CD4-positive, alpha-beta T cell treated with Interleukin-21 for 1 hour (primary cell): Measurements from ENCODE around the gene SLC2A13.
"Not testable (repeated sequence)": the region's sequence is repeated elsewhere in the genome, so short reads cannot be mapped to it uniquely, and the experiment has no call there.

Experiments
- DNase-seq: peaks from one replicate; pipeline ENCODE4 v3.0.0-alpha.2; 2020

Gene SLC2A13

DNA sequence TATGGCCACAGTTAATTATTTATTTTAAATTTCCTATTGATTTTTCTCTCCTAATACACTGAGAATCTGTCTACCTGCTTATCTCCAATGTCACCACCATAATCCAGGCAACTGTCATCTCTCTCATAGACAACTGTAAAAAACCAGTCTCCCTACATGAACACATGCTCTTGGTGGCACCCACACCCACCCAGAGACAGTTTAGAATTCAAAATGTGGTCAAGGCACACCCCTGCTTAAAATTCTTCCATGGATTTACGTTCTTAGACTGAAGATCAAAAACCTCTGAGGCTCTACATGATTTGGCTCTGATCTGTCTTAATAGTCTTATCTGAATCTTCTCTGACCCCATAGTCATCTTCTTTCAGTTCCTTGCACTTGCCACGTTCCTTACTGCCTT, 245.2 kb downstream of the SLC2A13 start:
- no peak for DNase-seq

DNA sequence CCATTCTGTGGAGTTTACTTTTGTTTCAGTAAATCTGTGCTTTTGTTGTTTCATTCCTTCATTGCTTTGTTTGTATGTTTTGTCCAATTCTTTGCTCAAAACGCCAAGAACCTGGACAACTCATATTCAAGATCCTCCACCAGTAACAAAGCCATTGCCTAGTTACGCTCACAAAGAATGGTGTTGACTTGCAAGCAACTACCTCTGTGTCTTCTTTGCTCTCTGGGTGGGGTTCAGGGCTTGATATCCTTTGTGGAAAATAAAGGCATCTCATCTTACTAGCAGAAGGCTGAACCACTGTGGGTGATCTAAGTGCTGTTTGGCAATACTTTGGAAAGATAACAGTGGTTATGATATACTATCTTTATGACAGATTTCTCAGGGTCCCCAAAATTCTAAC, 252.9 kb downstream of the SLC2A13 start:
- DNase-seq, result no peak

DNA sequence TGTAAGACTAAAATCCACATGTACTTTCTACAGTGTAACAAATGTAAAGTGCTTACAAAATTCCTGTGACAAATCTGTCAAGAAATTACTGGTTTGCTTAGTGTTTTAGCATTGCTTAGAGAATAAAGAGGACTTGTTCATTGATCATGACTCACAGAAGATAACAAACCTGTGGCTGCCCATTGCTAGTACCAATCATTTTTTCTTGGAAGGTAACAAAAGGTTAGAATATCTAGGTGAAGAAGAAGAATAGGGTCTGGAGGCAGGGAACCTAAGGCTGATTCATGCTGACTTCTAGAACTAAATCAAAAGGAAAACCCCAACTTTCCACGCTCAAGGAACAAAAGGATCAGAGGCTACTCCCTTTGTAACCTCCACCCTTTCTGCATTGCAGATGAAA, 253.5 kb downstream of the SLC2A13 start:
- no peak for DNase-seq

DNA sequence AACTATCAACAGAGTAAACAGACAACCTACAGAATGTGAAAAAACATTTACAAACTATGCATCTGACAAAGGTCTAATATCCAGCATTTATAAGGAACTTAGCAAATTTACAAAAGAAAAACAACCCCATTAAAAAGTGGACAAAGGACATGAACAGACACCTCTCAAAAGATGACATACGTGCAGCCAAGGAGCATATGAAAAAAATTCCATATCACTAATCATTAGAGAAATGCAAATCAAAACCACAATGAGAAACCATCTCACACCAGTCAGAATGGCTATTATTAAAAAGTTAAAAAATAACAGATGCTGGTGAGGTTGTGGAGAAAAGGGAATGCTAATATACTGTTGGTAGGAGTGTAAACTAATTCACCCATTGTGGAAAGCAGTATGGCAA, 257.7 kb downstream of the SLC2A13 start:
- DNase-seq, result not testable (repeated sequence)

DNA sequence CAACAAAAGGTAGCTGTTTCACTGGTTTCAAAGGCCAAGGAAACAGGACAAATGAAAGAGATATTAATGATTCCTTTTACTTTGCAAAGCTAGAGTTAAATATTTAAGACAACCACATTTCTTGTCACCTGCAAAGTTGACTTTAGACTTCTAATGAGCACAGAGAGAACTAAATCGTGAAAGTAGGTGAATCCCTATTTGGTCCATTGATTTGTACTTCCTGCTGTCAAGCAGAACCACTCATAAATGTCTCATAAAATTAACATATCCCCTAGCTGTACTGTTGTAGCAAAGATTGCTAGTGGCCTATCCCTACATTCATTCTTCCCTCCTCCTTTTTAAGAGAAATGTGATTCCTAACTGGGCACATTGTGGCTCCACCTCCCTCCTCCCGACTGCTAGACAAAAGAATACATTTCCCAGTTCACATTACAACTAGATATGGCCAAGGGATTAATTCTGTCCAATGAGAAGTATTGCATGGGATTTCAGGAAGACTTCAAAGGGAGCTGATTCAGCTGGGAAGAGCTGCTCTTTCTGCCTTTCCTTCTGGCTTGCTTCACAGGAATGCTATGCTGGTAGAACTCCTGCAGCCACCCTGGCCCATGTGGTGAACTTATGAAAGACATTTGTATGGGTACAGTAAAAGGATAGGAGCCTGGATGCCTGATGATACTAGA, 258.8 kb downstream of the SLC2A13 start:
- no peak for DNase-seq

DNA sequence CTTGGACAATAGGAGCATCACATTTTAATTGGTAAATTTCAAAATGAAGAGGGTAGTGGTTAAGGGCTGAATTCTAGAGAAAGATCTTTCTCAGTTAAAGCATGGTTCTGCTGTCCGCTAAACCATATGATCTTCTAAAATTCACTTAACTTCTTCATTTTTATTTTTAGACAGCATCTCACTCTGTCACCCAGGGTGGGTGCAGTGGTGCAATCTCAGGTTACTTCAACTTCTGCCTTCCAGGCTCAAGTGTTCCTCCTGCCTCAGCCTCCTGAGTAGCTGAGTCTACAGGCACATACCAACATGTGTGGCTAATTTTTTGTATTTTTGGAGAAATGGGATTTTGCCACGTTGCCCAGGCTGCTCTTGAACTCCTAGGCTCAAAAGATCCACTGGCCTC, 259.6 kb downstream of the SLC2A13 start:
- DNase-seq, result no peak

DNA sequence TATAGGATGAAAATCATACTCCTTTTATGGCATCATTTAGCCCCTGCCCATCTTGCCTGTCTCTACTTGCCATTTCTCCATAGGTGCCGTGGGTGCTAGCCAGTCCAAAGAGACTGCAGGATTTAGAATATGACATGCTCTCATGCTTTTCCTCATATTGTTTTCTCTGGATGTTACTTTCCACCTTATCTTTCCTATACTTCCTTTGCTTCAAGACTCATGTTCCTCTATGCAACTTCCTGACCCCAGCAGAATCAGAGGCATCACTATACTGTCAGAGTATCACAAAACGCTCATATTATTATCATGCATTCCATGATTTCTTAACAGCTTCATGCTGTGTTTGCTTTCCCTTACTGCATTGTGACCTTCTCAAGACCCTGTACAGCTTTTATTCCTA, 265.5 kb downstream of the SLC2A13 start:
- DNase-seq, result no peak

DNA sequence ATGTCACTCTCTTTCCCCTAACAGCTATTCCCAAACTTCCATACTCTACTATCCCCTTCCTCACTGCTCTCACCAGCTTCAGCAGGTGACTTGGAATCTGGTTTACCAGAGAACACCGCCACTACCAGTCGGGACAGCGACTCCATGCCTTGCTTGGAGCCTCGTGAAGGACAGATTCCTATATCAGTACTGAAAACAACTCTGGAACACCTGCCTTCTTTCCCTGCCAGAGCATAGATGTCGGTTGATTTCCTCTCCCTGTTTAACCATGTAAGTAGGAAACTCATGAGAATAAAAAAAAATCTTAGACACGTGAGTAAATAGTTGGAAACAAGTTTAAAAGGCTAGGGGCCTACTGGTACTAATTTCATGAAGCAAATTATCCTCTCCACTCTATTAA, 266.8 kb downstream of the SLC2A13 start:
- no peak for DNase-seq

DNA sequence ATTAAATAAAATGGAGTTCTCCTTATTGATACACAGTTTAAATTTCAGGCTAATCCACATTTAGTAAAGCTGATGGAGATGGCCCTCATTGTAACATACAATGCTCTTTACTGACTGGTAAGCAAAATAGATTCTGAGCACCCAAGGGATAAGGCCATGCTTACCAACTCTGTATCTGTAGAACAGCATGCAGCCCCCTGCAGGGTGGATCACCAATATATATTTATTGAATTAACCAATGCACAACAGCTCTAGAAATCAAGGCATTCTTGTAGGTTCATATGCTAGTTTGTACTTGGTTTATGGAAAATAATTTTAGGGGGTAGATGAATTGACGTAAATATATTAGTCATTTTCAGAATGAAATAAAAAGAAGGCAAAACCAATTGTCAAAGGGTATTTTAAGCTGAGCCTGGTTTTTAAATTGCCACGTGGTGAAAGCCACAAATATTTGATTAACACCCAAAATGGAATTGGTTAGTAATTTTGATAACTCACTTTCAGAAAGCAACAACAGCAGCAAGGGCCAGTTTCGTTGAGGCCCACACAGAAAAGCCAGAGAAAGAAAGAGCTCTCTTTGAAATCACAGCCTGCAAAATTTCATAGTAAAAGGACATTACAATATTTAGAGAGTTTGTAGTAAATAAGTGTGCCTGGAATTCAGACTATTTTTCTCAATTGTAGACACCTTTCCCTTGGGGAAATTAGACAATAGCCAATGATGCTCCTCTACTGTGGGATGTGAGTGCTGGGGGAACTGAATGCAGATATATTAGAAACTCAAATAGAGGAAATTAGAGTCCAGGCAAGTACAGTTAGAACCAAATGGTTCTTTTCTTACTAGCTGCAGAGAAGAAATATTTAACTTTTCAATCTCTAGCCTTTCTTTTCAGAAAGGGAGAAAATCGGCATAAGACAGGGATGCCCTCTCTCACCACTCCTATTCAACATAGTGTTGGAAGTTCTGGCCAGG, 270.1 kb downstream of the SLC2A13 start:
- DNase-seq, result no peak

DNA sequence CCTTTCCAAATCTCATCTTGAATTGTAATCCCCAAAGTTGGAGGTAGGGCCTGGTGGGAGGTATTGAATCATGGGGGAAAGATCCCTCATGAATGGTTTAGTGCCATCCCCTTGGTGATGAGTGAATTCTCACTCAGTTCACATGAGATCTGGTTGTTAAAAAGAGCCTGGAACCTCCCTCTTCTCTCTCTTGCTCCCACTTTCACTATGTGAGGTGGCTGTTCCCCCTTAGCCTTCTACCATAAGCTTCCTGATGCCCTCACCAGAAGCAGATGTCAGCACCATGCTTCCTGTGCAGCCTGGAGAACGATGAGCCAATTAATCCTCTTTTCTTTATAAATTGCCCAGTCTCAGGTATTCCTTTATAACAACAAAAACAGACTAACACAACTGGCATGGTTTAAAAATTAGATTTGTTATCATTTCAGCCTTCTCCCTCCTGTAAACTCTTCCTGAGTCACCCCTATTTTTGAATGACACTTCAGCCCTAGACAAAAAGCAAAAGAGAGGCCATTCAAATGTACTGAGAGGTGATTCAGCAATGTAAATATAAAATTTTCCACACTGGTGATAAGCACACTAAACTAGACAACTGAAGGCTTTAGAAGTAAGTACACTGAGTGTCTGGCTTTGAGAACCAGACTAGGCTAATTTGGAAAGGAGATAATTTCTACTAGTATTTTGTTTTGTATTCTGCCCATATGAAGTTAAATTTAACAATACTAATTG, 274.1 kb downstream of the SLC2A13 start:
- DNase-seq, result no peak

DNA sequence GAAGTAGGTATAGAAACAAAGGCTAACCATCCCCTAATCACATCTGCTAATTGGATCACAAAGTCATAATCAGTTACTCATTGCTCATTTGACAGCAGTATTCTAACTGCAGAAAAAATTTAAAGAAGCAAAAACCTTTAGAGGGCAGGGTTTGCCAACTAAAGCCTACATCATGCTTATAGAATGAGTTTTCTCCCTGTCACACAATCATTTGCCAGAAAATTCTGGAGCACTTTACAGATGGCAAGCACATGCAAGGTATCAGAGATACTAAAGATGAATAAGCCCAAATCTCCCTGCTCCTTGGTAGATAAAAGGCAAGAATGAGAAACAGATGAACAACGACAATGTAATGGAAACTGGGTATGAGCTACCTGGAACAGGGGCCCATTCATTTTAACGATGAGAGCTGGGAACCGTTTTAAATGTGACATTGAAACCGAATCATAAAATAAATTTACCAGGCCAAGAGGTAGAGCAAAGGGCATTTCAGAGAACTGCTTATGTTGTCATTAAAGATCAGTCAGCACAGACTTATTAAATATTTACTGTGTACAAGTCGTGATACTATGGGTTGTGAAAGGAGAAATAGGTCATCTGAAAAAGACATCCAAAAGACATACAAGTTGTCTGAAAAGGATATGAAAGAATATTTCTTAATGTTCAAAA, 274.9 kb downstream of the SLC2A13 start:
- DNase-seq, result no peak

DNA sequence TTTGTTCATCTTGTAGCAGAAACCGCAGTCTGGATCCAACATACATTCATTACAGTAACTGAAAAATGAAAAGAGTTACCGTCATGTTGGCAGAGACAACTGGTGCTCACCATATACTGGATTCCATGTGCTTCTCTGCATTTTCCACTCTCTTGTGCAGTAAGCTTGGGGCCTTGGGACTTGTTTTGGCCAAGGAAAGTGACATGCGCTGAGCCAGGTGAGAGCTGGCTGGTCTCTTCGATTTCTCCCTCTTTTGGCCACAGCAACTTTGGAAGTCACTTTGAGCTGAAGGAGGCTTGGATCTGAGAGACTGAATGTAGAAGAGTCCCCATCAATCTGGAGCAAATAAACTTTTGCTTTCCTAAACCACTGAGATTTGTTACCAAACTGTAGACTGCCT, 275.7 kb downstream of the SLC2A13 start:
- DNase-seq, result no peak

DNA sequence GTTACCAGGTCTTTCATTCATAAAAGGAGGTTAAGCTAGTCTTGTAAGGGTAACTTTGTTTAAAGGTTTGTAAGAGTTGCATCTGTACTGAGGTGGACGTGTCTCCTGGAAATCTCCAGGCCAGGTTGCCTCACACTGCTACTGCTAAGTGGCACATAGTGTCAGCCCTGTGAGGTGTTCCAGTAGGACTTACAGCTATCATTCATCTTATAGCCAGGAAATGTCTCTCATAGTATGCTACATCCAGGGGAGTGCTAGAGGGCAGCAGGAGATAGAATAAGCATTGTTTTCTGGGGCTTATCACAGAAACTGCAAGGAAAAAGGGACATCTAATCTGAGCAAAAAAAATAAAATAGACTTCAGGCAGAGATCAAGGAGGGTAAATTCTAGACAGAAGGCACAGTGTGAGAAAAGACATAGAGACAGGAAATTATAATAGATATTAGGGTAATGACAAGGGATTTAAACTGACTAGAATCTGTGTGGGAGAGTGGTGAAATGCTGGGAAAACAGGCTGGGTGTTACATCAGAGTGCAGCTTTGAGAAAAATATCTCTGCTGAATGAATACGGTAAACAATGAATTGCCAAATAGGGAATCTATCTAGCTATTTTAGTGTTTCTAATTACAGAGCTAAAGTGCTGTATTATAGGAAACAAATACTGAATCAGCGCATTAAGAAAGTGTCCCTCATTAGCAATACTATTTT, 281.2 kb downstream of the SLC2A13 start:
- DNase-seq, result no peak

DNA sequence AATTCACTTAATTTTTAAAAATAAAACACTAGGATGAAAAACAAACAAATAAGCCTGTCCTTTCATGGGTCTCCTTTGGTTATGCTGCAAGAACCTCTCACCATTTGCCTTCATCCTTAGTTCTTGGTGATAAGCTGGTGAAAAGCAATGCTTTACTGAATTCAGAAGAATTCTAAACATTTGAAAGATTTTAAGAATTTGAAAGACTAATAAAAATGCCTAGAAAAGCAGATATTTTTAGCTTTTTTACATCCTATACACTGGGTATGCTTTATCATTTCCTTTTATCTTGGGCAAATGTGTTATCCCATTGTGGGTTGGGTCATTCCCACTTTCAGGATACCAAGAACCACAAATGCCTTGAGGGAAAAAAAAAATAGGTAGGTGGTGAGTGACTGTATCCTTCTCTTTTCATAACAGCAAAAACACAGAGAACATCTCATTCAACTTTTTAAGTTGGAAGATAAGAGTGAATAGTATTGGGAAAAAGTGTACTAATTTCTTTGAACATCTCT, 289.2 kb downstream of the SLC2A13 start:
- DNase-seq, result no peak

DNA sequence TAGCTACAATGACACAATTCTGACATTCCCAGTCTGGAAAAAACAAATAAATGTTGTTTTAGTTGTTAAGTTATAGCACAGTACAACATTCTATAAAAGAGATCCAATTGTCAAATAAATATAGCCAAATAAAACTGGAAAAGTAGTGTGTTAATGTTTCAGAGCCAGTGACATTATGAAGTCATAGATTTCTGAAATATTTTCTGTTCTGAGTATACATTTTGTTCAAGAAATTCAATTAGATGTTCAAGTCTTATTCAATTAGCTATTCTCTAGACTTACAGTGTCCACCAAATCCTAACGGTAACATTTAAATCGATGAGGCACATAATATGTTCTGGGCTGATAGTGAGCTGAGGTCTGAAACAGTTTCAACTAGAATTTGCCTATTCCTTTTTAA, 290.1 kb downstream of the SLC2A13 start:
- DNase-seq, result no peak

DNA sequence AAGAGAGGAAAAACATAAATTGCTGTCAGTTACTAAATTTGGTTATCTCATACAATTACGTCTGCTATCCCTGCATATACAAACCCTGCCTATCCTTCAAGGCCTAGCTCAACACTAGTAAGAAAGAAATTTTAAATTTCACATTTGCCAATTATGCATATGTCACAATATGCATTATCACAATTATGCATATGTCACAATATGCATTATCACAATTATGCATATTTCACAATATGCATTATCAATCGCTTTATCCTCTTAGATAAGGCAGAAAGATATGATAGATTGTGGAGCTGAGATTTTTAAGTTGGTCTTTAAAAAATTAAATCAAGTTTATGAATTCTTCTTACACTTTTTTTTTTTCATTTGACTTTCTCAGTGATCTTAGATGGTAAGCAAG, 291.3 kb downstream of the SLC2A13 start:
- DNase-seq, result no peak

DNA sequence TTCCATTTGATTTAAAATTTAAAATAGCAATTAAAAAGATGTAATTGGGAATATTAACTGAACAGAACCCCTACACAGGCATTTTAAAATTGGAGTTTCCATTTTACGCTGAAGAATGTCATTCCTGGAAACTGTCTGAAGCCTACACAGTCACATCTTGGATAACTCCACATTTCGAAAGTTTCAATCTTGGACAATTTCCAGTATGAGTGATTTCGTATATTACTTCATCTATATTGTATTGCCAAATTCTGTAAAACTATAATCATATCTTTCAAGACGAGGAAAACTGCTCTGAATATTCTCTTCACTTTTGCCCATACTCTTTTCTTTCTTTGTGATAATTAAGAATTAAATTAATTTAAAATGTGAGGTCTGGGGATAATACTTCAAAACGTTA, 292.1 kb downstream of the SLC2A13 start:
- DNase-seq, result no peak

DNA sequence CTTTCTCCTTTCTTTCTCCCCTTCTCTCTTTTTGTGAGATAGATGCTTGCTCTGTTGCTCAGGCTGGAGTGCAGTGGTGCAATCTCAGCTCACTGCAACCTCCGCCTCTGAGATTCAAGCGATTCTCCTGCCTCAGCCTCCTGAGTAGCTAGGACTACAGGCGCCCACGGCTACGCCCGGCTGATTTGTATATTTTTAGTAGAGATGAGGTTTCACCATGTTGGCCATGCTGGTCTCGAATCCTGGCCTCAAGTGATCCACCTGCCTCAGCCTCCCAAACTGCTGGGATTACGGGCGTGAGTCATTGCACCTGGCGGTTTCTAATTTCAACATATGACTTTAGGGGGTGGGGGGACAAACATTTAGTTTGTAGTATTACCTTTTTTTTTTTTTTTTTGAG, 293.4 kb downstream of the SLC2A13 start:
- DNase-seq, result not testable (repeated sequence)

DNA sequence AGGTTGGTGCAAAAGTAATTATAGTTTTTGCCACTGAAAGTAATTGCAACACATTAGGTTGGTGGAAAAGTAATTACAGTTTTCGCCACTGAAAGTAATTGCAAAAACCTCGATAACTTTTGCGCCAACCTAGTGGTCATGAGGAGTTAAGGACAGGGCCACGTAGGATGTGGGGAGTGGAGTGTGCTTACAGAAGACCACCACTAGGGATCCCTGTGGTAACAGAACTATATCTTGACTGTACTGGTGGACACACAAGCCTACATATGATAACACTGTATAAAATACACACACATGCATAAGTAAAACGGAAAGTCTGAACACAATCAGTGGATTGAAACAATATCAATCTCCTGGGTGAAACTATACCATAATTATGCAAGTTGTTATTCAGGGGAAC, 298.8 kb downstream of the SLC2A13 start:
- DNase-seq, result no peak

DNA sequence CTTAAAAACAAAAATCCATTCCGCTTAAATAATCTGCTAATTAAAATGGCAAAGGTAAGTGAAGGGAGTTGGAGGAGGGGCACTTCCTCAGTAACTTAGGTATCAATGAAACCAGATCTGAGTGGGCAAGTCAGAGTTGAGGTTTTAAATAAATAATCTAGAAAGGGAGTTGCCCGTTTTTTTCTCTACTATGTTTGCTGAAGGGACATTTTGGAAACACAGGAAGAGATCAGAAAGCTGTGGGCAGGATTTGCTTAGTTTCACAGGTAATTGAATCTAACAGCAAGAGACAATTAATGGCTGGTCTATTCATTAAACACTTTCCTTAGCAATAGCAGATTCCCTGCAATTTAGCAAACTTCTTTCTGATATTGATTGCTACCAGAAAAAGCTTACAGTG, 300.2 kb downstream of the SLC2A13 start:
- DNase-seq, result no peak

DNA sequence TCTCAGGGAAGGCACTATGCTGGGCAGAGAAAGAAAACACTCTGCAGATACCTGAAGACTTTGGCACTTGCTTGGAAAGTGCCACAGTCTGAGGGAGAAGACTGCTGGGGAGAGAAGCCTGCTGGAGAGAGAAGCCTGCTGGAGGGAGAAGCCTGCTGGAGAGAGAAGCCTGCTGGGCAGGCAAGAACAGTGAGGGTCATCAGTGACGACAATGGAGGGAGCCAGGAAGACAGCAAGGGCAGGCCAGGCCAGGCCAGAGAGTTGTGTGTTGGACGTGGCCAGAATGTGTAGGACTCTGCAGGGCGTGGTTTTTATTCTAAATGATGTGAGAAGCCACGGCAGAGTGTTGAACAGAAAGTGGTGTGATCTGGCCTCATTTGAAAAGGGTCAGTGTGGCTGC, 301.0 kb downstream of the SLC2A13 start:
- DNase-seq, result no peak

DNA sequence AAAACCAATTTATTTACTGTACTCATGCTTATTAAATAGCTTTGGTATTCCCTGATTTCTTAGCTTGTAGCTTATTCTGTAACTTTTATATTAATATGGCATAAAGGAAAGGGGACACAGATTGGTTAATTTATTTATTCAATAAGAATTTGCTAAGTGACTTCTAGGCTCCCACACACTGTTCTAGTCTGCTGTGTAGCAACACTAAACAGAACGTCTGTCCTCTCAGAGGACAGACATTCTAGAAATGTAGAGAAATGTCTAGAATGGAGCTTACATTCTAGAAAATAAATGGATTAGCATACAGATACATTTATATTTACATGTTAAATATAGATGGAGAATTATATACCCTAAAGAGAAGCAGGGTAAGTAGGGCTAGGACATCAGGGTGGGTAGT, 301.4 kb downstream of the SLC2A13 start:
- DNase-seq, result no peak
